ENCODE measurements around the gene PARD3B. TPM values are rescaled to one million over a fixed set of nuclear protein-coding genes. Genes with fewer than 3 reads are reported as not detected.

Gene PARD3B
- total RNA-seq, 1 experiment from 2014 or later = 3.6 TPM

DNA sequence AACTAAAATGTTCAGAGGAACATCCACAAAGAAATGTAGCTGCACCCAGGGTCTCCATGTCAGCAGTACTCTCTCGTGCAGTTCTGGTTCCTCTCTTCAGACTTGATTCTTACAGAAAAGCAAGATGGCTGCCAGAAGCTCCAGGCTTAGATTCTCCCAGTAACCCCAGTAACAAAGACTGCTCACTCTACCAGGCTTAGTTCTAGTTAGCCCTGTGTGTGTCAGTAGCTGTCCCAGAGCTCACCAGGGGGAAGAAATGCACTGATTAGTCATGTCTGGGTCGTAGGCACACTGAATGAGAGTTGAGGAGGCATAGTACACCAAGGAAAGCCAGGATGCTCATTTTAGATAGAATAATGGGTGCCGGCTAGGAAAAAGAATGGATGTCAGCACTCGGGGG is 742.0 kb downstream of the PARD3B start:
- no peak for DNase-seq (ENCODE audit: low read depth, low spot score)
- BruUV-seq (replicated peaks) = no TSS peak
- no peak overlapping the region for H3K27ac ChIP-seq (ENCODE audit: low read length)
- TF ChIP-seq POLR2AphosphoS5 (IDR thresholded peaks at IDR 0.05; ENCODE audit: low read depth, low read length) (no peak), TCF7L2 (IDR thresholded peaks at IDR 0.05; ENCODE audit: low read depth, low read length) (no peak), SIN3A (IDR thresholded peaks at IDR 0.05; ENCODE audit: borderline replicate concordance, insufficient read depth, low read depth, low read length) (no peak)
- TF ChIP-seq, protein P1, sequence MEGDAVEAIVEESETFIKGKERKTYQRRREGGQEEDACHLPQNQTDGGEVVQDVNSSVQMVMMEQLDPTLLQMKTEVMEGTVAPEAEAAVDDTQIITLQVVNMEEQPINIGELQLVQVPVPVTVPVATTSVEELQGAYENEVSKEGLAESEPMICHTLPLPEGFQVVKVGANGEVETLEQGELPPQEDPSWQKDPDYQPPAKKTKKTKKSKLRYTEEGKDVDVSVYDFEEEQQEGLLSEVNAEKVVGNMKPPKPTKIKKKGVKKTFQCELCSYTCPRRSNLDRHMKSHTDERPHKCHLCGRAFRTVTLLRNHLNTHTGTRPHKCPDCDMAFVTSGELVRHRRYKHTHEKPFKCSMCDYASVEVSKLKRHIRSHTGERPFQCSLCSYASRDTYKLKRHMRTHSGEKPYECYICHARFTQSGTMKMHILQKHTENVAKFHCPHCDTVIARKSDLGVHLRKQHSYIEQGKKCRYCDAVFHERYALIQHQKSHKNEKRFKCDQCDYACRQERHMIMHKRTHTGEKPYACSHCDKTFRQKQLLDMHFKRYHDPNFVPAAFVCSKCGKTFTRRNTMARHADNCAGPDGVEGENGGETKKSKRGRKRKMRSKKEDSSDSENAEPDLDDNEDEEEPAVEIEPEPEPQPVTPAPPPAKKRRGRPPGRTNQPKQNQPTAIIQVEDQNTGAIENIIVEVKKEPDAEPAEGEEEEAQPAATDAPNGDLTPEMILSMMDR (IDR thresholded peaks at IDR 0.05) = no peak
- TF ChIP-seq, protein P2, sequence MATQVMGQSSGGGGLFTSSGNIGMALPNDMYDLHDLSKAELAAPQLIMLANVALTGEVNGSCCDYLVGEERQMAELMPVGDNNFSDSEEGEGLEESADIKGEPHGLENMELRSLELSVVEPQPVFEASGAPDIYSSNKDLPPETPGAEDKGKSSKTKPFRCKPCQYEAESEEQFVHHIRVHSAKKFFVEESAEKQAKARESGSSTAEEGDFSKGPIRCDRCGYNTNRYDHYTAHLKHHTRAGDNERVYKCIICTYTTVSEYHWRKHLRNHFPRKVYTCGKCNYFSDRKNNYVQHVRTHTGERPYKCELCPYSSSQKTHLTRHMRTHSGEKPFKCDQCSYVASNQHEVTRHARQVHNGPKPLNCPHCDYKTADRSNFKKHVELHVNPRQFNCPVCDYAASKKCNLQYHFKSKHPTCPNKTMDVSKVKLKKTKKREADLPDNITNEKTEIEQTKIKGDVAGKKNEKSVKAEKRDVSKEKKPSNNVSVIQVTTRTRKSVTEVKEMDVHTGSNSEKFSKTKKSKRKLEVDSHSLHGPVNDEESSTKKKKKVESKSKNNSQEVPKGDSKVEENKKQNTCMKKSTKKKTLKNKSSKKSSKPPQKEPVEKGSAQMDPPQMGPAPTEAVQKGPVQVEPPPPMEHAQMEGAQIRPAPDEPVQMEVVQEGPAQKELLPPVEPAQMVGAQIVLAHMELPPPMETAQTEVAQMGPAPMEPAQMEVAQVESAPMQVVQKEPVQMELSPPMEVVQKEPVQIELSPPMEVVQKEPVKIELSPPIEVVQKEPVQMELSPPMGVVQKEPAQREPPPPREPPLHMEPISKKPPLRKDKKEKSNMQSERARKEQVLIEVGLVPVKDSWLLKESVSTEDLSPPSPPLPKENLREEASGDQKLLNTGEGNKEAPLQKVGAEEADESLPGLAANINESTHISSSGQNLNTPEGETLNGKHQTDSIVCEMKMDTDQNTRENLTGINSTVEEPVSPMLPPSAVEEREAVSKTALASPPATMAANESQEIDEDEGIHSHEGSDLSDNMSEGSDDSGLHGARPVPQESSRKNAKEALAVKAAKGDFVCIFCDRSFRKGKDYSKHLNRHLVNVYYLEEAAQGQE (IDR thresholded peaks at IDR 0.05; ENCODE audit: insufficient read depth in 1 of 2, low read depth in 2 of 2, low read length in 1 of 2) = no peak
- in situ Hi-C loops (cut with HindIII; ENCODE audit: low pct_unique_long_range_greater_than_20kb, low sequenced_read_pairs) = no loop called here
- ChIA-PET CTCF (no interaction called here), POLR2A (interaction anchor here (0.6 kb wide), 1 partner anchor 30 kb away, joined by 9 read pairs; no protein-coding TSS in a partner anchor)
- H3K9me3 ChIP-seq (ENCODE audit: control insufficient read depth, insufficient read depth, low read depth, low read length) = no peaks in the 10 kb centered on the region
- ATAC-seq = no peak
- no peaks in the 10 kb centered on the region for H3K27me3 ChIP-seq (ENCODE audit: control insufficient read depth, insufficient read depth, low read length)
- no peak overlapping the region for H3K4me3 ChIP-seq (ENCODE audit: low read depth in 2 of 2, low read length in 2 of 2)
- no peaks in the 10 kb centered on the region; the same call in 1 of the 2 replicates for H3K4me1 ChIP-seq (ENCODE audit: control insufficient read depth, insufficient read depth, low read length)
- H3K36me3 ChIP-seq (ENCODE audit: control insufficient read depth, insufficient read depth, low read length) = no peaks in the 10 kb centered on the region
- intact Hi-C loops (cut with micrococcal nuclease; ENCODE audit: unreplicated experiment) = no loop called here

DNA sequence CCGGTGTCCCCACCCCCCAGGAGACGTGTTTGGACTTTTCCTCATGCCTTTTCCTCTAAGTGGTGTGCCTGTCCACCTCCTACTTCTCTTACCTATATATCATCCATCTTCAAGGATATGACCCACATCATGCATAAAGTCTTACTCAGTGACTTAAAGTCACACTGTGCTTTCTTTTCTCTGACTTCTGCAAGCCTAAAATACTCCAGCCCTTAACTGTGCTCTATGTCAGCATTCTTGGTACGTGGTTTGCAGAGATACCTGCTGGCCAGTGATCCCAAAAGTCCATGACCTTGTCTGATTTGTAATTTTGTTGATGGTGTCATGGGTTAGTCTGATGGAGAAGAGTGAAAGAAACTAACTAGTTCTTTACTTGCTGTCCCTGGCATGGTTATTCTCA is 743.4 kb downstream of the PARD3B start:
- H3K4me3 ChIP-seq (ENCODE audit: low read depth in 2 of 2, low read length in 2 of 2) = no peak overlapping the region
- H3K4me1 ChIP-seq (ENCODE audit: control insufficient read depth, insufficient read depth, low read length) = no peaks in the 10 kb centered on the region; the same call in 1 of the 2 replicates
- BruUV-seq (replicated peaks) = no TSS peak
- intact Hi-C loops (cut with micrococcal nuclease; ENCODE audit: unreplicated experiment) (no loop called here), in situ Hi-C loops (cut with HindIII; ENCODE audit: low pct_unique_long_range_greater_than_20kb, low sequenced_read_pairs) (no loop called here)
- H3K9me3 ChIP-seq (ENCODE audit: control insufficient read depth, insufficient read depth, low read depth, low read length) = no peaks in the 10 kb centered on the region
- CTCF ChIA-PET = no interaction called here
- H3K36me3 ChIP-seq (ENCODE audit: control insufficient read depth, insufficient read depth, low read length) = no peaks in the 10 kb centered on the region
- no peak overlapping the region for H3K27ac ChIP-seq (ENCODE audit: low read length)
- no peaks in the 10 kb centered on the region for H3K27me3 ChIP-seq (ENCODE audit: control insufficient read depth, insufficient read depth, low read length)
- ATAC-seq = no peak
- DNase-seq (ENCODE audit: low read depth, low spot score) = no peak
- POLR2A ChIA-PET = no interaction called here
- no peak for TF ChIP-seq TCF7L2 (IDR thresholded peaks at IDR 0.05; ENCODE audit: low read depth, low read length)
- TF ChIP-seq POLR2AphosphoS5 (IDR thresholded peaks at IDR 0.05; ENCODE audit: low read depth, low read length) = no peak
- TF ChIP-seq, protein P2 (IDR thresholded peaks at IDR 0.05; ENCODE audit: insufficient read depth in 1 of 2, low read depth in 2 of 2, low read length in 1 of 2) = no peak

All from Panc1 (cell line).